NCI-H2171 treated with DMSO at 0.1 percent for 48 hours (cell line): Measurements from ENCODE around the gene NEFH.

Experiments used
- DNase-seq: peaks from one replicate; lab custom pipeline; 2025; lab: John Stamatoyannopoulos, UW

NEFH gene

GRCh38 chr22:29493636-29494035, 13.6 kb downstream of the NEFH start:
- DNase-seq, result no peak

DNA sequence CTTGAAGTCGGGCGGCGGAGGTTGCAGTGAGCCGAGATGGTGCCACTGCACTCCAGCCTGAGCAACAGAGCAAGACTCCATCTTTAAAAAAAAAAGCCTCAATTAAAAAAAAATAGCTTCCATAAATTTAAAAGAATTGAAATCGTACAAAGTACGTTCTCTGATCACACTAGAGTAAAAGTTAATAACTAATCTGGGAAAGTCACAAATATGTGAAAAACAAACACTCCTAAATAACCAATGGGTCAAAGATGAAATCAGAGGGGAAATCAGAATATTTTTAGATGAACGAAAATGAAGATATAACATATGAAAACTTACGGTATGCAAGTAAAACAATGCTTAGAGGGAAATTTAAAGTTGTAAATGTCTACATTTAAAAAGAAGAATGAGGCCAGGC, 19.8 kb downstream of the NEFH start:
- DNase-seq, result no peak

GRCh38 chr22:29503811-29504372, 23.9 kb downstream of the NEFH start:
- peak; percentile 91 for DNase-seq

DNA sequence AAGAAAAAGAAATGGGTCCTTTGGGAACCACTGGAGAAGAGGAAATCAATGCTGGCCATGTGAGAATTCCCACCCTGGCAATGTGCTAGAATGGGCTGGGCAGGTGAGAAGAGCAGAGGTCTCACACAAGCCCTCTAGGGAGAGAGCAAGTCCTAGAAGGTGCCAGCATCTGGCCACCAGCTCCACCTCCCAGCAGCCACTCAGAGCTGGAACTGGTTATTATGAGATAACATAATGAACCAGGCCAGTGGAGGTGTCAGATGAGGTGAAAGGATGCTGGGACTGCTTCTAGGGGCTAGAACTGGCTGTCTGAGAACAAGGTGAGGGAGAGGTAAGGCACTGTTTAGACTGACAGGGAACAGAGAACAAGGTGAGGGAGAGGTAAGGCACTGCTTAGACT, 29.3 kb downstream of the NEFH start:
- DNase-seq, result no peak

GRCh38 chr22:29509815-29510214, 29.8 kb downstream of the NEFH start:
- DNase-seq, result no peak

DNA sequence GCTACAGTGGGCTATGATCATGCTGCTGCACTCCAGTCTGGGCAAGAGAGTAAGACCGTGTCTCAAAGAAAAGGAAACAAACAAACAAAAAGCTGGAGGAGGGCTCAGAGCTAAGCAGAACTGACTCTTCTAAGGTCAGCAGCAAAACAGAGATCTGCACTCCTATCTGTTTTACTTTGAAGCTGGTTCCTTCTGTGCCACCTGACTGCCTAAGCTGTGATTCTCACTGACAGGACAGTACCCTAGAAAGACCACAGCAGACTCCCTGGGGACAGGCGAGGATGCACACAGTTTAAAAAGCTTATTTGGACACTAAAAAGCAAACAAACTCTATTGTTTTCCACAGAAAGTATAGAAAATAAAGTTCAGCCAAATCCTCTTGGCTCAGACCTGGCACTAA, 30.5 kb downstream of the NEFH start:
- no peak for DNase-seq

DNA sequence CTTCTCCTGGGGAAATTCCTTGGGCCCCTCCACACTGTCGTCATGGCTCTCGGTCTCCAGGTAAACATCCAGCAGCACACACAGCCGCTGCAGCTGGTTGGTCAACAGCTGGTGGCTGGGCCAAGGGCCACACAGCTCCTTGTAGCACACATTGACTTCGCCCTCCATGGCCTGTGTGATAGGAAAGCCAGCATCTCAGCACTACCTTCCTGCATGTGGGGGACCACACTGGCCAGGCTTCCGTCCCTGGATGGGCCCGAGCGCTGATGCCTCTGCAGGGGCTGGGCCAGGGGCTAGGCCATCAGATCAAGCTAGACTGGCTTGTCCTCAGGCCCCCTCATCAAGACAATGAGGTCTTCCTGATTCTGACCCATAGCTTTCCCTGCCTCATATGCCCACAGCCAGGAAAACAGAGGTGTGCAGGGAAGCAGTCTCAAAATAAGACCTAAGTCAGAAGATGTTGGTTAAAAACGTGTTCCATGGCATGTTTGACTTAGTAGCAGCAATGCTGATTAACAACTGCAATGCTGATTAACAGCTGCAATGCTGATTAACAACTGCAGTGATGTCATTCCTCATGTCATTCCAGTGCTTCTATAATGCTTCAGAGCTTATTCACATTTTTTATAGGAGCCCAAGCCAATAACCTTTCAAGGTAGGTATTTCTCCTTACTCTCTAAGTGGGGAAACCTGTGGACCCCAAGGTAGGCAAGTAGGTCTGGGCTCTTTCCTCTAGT, 31.3 kb downstream of the NEFH start:
- no peak for DNase-seq

DNA sequence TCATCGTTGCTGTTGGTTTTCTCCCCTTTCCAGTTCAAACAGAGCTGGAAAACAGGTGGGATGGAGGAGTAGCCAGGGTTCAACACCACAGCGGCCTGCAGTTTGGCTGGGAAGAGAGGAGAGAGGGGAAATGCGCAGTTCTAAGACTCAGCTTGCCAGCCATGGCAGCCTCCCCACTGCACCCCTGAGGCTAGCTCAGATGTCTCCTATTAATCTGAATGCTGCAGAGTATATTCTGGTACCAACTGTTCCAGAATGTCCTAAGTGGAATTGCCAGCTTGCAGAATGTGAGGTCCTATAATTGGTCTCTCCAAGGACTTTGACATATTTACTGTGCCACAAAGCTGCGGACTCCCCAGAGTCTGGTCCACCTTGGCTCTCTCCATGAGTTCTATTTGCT, 32.0 kb downstream of the NEFH start:
- DNase-seq, result no peak

GRCh38 chr22:29517215-29517908, 37.3 kb downstream of the NEFH start:
- DNase-seq, result peak; percentile 55

GRCh38 chr22:29518427-29518826, 38.4 kb downstream of the NEFH start:
- DNase-seq, result no peak

DNA sequence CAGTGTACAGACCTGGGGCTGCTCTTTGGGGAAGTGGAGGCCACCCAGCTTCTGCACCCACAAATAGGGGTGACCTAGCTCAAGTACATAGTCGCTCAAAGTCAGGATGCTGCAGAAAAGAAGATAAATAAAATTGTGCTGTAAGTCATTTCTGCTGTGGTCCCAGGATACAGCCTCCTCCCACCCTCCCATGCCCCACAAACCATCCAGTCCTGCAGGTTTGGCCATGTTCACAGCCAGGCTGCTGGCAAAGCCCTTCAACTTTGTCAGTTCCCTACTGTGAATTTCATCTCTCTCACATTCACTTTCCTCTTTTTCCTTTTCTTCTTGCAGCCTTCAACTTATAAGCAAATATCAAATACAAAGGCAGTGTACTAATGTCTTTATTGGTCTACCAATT, 40.0 kb downstream of the NEFH start:
- no peak for DNase-seq

- DNase-seq, result no peak
Observed at GRCh38 chr22:29520851-29521250, 40.8 kb downstream of the NEFH start.

- no peak for DNase-seq
Observed at GRCh38 chr22:29521526-29521925, 41.5 kb downstream of the NEFH start.

GRCh38 chr22:29523761-29524160, 43.7 kb downstream of the NEFH start:
- DNase-seq, result no peak

DNA sequence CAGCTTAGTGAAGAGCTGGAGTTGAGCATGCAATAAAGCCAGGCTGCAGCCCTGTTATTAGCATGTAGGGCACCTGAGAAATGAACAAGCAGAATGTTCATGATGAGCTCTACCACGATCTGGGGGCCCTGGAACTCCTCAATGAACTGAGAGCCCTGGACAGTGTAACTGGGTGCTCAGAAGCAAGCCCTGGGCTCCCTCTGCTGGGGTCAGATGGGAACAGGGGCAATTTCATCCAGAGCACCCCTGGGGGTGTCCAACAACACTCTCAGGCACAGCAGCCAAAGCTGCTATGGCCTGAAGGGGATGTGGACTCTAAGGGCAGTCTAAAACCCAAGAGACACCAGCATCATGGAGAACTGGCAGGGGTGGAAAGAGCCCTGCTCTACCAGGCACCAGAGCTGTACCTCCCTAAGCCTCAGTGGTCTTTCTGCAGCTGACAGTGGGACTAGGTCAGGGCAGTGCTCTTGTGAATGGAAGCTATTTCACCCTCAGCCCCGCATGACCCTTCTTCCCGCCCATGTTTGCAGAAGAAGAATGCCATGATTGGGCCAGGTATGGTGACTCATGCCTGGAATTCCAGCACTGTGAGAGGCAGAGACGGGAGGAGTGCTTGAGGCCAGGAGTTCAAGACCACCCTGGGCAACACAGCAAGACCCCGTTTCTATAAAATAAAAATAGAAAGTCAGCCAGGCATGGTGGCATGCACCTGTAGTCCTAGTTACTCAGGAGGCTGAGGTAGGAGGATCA, 44.6 kb downstream of the NEFH start:
- peak; percentile 50 for DNase-seq

- no peak for DNase-seq
Observed at GRCh38 chr22:29528144-29528543, 48.1 kb downstream of the NEFH start.

DNA sequence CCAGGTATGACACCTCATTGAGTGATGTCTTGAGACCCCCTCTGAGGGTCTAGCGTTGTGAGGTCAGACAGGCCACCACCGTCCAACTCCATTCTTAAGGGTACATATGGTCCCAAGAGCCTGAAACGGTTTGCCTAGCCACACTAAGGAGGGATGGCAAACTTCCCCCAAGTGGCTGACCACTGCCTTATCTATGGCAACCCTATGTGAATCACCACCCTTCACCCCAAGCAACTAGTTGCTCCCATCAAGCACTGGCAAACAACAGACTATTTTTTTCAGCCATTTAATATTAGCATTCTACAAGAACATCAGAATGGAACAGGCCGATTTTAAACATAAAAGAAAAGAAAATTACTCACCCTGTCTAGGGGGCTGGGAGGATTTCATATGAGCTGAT, 50.7 kb downstream of the NEFH start:
- DNase-seq, result no peak

GRCh38 chr22:29531419-29531818, 51.4 kb downstream of the NEFH start:
- DNase-seq, result no peak

- no peak for DNase-seq
Observed at GRCh38 chr22:29536411-29536810, 56.4 kb downstream of the NEFH start.

GRCh38 chr22:29539105-29539504, 59.1 kb downstream of the NEFH start:
- no peak for DNase-seq
